HG03521 (cell line): ENCODE measurements around the gene AFAP1L2.

Experiments used
- ATAC-seq: cut with Tn5 transposase; IDR thresholded peaks from one replicate; pipeline ENCODE4 v1.9.1; 2021; ENCODE audit warnings: mild to moderate bottlenecking, moderate library complexity; ENCODE audit not compliant: unreplicated experiment

The AFAP1L2 gene

GRCh38 chr10:114295393-114295792 lies 108.9 kb downstream of the AFAP1L2 start:
- ATAC-seq, result no peak

GRCh38 chr10:114294549-114294948 lies 109.8 kb downstream of the AFAP1L2 start:
- no peak for ATAC-seq

DNA sequence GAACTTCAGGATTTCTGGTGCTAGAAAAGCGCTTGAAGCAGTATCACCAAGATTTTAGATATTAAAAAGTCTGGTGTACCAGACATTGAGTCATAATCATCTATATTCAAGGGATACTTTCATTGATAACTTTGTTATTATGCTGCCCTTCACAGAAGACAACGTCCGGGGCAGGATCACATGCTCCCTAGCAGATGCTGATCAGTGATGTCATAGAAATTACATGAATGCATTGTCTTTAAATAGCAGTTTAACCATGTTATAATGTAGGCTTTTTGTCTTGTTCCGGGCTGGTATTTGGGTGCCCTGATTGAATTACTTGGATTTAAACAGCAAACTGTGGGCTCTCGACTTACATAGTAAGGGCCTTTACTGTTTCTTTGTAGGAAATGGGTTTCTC lies 111.2 kb downstream of the AFAP1L2 start:
- no peak for ATAC-seq

DNA sequence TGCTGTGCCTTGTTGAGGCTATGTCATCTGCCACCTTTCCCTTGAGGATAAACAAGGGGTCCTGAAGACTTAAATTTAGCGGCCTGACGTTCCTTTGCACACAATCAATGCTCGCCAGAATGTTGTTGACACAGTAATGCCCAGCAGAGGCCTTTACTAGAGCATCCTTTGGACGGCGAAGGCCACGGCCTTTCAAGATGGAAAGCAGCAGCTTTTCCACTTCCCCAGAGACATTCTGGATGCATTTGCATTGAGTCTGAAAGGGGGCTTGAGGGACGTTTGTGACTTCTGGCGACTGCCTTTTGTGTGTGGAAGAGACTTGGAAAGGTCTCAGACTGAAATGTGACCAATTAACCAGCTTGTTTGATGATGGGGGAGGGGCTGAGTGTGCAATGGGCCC lies 112.8 kb downstream of the AFAP1L2 start:
- no peak for ATAC-seq

GRCh38 chr10:114291076-114291475 lies 113.2 kb downstream of the AFAP1L2 start:
- no peak for ATAC-seq

- no peak for ATAC-seq
These were observed 114.3 kb downstream of the AFAP1L2 start for GRCh38 chr10:114290038-114290437.

DNA sequence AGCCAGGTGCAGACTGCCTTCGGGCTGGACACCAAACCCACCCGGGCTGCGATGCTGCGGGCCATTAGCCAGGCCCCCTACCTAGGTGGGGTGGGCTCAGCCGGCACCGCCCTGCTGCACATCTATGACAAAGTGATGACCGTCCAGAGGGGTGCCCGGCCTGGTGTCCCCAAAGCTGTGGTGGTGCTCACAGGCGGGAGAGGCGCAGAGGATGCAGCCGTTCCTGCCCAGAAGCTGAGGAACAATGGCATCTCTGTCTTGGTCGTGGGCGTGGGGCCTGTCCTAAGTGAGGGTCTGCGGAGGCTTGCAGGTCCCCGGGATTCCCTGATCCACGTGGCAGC lies 115.2 kb downstream of the AFAP1L2 start:
- ATAC-seq, result no peak

GRCh38 chr10:114288424-114289095 lies 115.7 kb downstream of the AFAP1L2 start:
- no peak for ATAC-seq

- ATAC-seq, result no peak
These were observed 117.4 kb downstream of the AFAP1L2 start for GRCh38 chr10:114286921-114287320.

DNA sequence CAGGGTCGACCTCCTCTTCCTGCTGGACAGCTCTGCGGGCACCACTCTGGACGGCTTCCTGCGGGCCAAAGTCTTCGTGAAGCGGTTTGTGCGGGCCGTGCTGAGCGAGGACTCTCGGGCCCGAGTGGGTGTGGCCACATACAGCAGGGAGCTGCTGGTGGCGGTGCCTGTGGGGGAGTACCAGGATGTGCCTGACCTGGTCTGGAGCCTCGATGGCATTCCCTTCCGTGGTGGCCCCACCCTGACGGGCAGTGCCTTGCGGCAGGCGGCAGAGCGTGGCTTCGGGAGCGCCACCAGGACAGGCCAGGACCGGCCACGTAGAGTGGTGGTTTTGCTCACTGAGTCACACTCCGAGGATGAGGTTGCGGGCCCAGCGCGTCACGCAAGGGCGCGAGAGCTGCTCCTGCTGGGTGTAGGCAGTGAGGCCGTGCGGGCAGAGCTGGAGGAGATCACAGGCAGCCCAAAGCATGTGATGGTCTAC lies 118.3 kb downstream of the AFAP1L2 start:
- ATAC-seq, result no peak

DNA sequence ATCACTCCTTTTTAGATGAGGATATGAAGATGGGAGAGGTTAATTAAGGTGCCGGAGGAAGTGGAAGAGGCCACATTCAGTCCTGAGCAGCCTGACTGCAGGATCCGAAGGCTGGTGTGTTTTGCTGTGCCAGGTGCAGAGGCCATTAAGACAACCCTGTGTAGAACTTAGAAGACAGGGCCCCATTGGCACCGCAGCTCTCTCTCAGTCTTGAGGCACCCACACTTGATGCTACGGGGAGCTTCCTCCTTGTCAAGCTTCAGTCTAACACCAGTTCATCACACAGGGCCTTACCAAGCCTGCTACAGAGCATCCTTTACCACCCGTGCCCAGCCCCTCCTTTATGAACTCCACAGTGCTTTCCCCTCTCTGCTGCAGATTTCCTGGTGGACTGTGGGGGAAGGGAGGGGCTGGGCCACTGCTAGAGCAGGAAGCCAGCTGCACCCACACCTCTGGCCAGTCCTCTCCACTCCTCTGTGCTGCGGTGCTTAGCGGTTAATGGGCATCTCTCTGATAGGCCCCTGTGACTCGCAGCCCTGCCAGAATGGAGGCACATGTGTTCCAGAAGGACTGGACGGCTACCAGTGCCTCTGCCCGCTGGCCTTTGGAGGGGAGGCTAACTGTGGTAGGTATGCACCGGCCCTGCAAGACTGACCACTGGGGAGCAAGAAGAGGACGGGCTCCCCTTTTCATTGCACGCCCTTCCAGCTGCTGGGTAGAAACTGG lies 119.8 kb downstream of the AFAP1L2 start:
- ATAC-seq, result no peak

- no peak for ATAC-seq
These were observed 120.6 kb downstream of the AFAP1L2 start for GRCh38 chr10:114283535-114284234.

GRCh38 chr10:114283091-114283490 lies 121.2 kb downstream of the AFAP1L2 start:
- no peak for ATAC-seq

DNA sequence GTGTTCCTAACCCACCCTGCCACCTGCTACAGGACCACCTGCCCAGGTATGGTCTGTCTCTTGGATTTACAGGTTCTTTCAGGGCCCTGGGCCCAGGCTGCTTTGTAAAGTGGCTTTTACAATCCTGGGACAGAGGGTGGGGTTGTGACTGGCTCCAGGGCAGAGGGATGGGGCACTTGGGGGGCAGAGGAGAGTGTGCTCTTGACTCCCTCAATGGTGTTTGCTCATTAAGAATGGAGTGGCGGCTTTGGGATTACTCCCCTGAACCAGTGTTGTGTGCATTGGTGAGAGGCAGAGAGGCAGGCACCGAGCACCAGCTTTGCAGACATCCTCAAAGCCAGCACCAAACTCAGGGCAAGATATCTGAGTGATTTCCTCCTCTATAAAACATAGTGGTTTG lies 121.8 kb downstream of the AFAP1L2 start:
- no peak for ATAC-seq

- ATAC-seq, result no peak
These were observed 122.8 kb downstream of the AFAP1L2 start for GRCh38 chr10:114281461-114281860.

GRCh38 chr10:114281006-114281405 lies 123.3 kb downstream of the AFAP1L2 start:
- ATAC-seq, result no peak

GRCh38 chr10:114279901-114280644 lies 124.2 kb downstream of the AFAP1L2 start:
- ATAC-seq, result no peak

DNA sequence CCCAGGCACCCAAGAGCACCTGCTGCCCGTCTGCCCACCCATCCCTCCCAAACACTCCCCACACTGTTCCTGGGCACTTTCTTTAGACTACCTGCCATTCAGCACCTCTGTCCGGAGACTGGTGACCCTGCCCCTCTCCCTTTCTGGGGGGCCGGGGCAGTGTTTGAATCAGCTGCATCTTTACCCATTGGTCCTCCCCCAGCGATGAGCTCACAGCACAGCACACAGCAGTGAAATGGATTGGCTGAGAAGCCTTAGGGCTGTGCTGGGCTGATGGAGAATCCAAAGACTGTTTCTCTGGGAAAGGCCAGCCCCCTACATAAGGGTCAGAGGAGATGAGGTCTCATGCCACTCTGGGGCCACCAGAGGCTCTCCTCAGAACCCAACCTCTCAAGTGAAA lies 125.0 kb downstream of the AFAP1L2 start:
- ATAC-seq, result no peak

DNA sequence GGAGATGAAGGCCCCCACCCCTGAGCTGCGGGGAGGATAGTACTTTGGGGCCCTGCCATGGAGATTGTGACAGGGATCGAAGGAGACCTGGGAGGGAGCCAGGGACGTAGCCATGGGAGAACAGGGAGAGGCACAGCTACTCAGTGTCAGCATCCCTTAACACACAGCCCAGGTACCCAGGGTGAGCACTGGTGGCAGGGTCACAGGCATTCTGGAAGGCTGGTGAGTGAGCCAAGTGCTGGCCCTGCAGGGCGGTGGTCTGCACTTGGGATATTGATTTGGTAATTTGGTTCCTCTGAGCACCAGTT lies 125.5 kb downstream of the AFAP1L2 start:
- ATAC-seq, result no peak

- no peak for ATAC-seq
These were observed 126.0 kb downstream of the AFAP1L2 start for GRCh38 chr10:114278140-114278883.

GRCh38 chr10:114276671-114277070 lies 127.6 kb downstream of the AFAP1L2 start:
- ATAC-seq, result no peak
